Neural progenitor cell (in vitro differentiated cells): ENCODE data around the gene B3GAT2. TPM values are rescaled to one million over a fixed set of nuclear protein-coding genes. Genes with fewer than 3 reads are reported as not detected.

Source experiments
- DNase-seq: peaks from one replicate; pipeline ENCODE4 v3.0.0-alpha.2; 2016; ENCODE audit warnings: low spot score
- H2AFZ ChIP-seq: fragments of 200-600 bp; sonication (generic); replicated peaks from 2 replicates; pipeline ENCODE4 v1.6.1; 2016; ENCODE audit warnings: antibody characterized with exemption
- H3F3A ChIP-seq: fragments of 200-600 bp; sonication (generic); 2 replicates; pipeline ENCODE4 v1.6.1; 2016; ENCODE audit warnings: antibody characterized with exemption, low read depth
- H3K27ac ChIP-seq: fragments of 200-600 bp; sonication (generic); 2 replicates; pipeline ENCODE4 v1.5.1; 2016; ENCODE audit warnings: mild to moderate bottlenecking
- H3K27me3 ChIP-seq: fragments of 200-600 bp; sonication (generic); 2 replicates; pipeline ENCODE4 v1.6.1; 2016; ENCODE audit warnings: mild to moderate bottlenecking, moderate library complexity
- H3K36me3 ChIP-seq: fragments of 200-600 bp; sonication (generic); 2 replicates; pipeline ENCODE4 v1.5.1; 2016
- H3K4me1 ChIP-seq: fragments of 200-600 bp; sonication (generic); 2 replicates; pipeline ENCODE4 v1.6.1; 2016; ENCODE audit warnings: mixed run types
- H3K4me2 ChIP-seq: fragments of 200-600 bp; sonication (generic); 2 replicates; pipeline ENCODE4 v1.6.1; 2016
- H3K4me3 ChIP-seq: fragments of 200-600 bp; sonication (generic); 2 replicates; pipeline ENCODE4 v1.5.1; 2016
- H3K79me2 ChIP-seq: fragments of 200-600 bp; sonication (generic); 2 replicates; pipeline ENCODE4 v1.6.1; 2016; ENCODE audit warnings: low read depth
- H3K9ac ChIP-seq: fragments of 200-600 bp; sonication (generic); 2 replicates; pipeline ENCODE4 v1.6.1; 2016
- H3K9me3 ChIP-seq: fragments of 200-600 bp; sonication (generic); 2 replicates; pipeline ENCODE4 v1.5.1; 2016; ENCODE audit warnings: low read depth
- H4K20me1 ChIP-seq: fragments of 200-600 bp; sonication (generic); 2 replicates; pipeline ENCODE4 v1.6.1; 2016; ENCODE audit warnings: low read depth
- H3K27ac Mint-ChIP-seq: 3 replicates; pipeline ENCODE4 v1.8.0; 2021; ENCODE audit warnings: mixed read lengths
- H3K27me3 Mint-ChIP-seq: 2 replicates; pipeline ENCODE4 v1.8.0; 2022; ENCODE audit warnings: low read depth, mild to moderate bottlenecking, inconsistent platforms, moderate library complexity, mixed read lengths; ENCODE audit not compliant: insufficient read depth
- H3K36me3 Mint-ChIP-seq: 3 replicates; pipeline ENCODE4 v1.8.0; 2021; ENCODE audit warnings: mixed read lengths
- H3K4me1 Mint-ChIP-seq: 3 replicates; pipeline ENCODE4 v1.8.0; 2021; ENCODE audit warnings: mixed read lengths
- H3K4me3 Mint-ChIP-seq: 3 replicates; pipeline ENCODE4 v1.8.0; 2021; ENCODE audit warnings: mild to moderate bottlenecking, moderate library complexity, mixed read lengths
- H3K9me3 Mint-ChIP-seq: 3 replicates; pipeline ENCODE4 v1.8.0; 2020; ENCODE audit warnings: mixed read lengths
- EZH2 ChIP-seq: fragments of 200-600 bp; sonication (generic); IDR thresholded peaks from 2 replicates; pipeline ENCODE4 v1.6.1; 2017; ENCODE audit warnings: antibody characterized with exemption, mild to moderate bottlenecking, moderate library complexity
- EZH2phosphoT487 ChIP-seq: fragments of 200-600 bp; sonication (generic); IDR thresholded peaks from 2 replicates; pipeline ENCODE4 v1.6.1; 2017; ENCODE audit warnings: antibody characterized with exemption
- total RNA-seq: library from RNA; depleted of rRNA; stranded (reverse); fragments of >200 nt; gene quantifications from 2 replicates; pipeline ENCODE4 v1.2.3, GENCODE V29; 2015; ENCODE audit warnings: low replicate concordance
- TF ChIP-seq, protein P1 (sequence below): fragments of 200-600 bp; sonication (generic); IDR thresholded peaks from 2 replicates; pipeline ENCODE4 v1.5.1; 2017; ENCODE audit warnings: antibody characterized with exemption, mild to moderate bottlenecking

Gene B3GAT2
- total RNA-seq, 1 donor from 2014 or later, result 0.71 TPM

GRCh38 chr6:70996106-70996505 is 39.2 kb upstream of the B3GAT2 start:
- Mint-ChIP-seq H3K4me3 (no peak overlapping the region), H3K36me3 (no peaks in the 10 kb centered on the region), H3K27ac (no peak overlapping the region), H3K4me1 (peaks cover 17% of the 10 kb centered on the region), H3K9me3 (peaks cover 5% of the 10 kb centered on the region), H3K27me3 (no peaks in the 10 kb centered on the region)
- Histone ChIP-seq H3K9me3 (no peaks in the 10 kb centered on the region), H3F3A (no peaks in the 10 kb centered on the region), H3K4me3 (no peak overlapping the region), H3K36me3 (no peaks in the 10 kb centered on the region), H4K20me1 (no peaks in the 10 kb centered on the region), H3K9ac (no peak overlapping the region), H3K4me2 (no peak overlapping the region), H3K27me3 (no peaks in the 10 kb centered on the region), H3K4me1 (no peaks in the 10 kb centered on the region), H3K79me2 (no peaks in the 10 kb centered on the region), H2AFZ (no peak overlapping the region), H3K27ac (no peak overlapping the region)
- TF ChIP-seq EZH2phosphoT487, result no peak
- TF ChIP-seq, protein P1, sequence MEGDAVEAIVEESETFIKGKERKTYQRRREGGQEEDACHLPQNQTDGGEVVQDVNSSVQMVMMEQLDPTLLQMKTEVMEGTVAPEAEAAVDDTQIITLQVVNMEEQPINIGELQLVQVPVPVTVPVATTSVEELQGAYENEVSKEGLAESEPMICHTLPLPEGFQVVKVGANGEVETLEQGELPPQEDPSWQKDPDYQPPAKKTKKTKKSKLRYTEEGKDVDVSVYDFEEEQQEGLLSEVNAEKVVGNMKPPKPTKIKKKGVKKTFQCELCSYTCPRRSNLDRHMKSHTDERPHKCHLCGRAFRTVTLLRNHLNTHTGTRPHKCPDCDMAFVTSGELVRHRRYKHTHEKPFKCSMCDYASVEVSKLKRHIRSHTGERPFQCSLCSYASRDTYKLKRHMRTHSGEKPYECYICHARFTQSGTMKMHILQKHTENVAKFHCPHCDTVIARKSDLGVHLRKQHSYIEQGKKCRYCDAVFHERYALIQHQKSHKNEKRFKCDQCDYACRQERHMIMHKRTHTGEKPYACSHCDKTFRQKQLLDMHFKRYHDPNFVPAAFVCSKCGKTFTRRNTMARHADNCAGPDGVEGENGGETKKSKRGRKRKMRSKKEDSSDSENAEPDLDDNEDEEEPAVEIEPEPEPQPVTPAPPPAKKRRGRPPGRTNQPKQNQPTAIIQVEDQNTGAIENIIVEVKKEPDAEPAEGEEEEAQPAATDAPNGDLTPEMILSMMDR, result no peak
- DNase-seq, result no peak

GRCh38 chr6:70995411-70995810 is 38.6 kb upstream of the B3GAT2 start:
- Histone ChIP-seq H3K36me3 (no peaks in the 10 kb centered on the region), H3F3A (no peaks in the 10 kb centered on the region), H3K4me1 (no peaks in the 10 kb centered on the region), H3K9ac (no peak overlapping the region), H4K20me1 (no peaks in the 10 kb centered on the region), H3K79me2 (no peaks in the 10 kb centered on the region), H3K9me3 (no peaks in the 10 kb centered on the region), H2AFZ (no peak overlapping the region), H3K4me3 (no peak overlapping the region), H3K4me2 (no peak overlapping the region), H3K27ac (no peak overlapping the region), H3K27me3 (no peaks in the 10 kb centered on the region)
- TF ChIP-seq, protein P1, result no peak
- TF ChIP-seq EZH2phosphoT487, result no peak
- no peak for TF ChIP-seq EZH2
- H3K27ac Mint-ChIP-seq, result no peak overlapping the region
- DNase-seq, result no peak
- no peak overlapping the region for H3K4me3 Mint-ChIP-seq
- no peaks in the 10 kb centered on the region for H3K27me3 Mint-ChIP-seq
- H3K36me3 Mint-ChIP-seq, result no peaks in the 10 kb centered on the region
- peaks cover 5% of the 10 kb centered on the region for H3K9me3 Mint-ChIP-seq
- H3K4me1 Mint-ChIP-seq, result peaks cover 17% of the 10 kb centered on the region

- no peaks in the 10 kb centered on the region for H3K9me3 Mint-ChIP-seq
- Histone ChIP-seq H2AFZ (no peak overlapping the region), H3K36me3 (no peaks in the 10 kb centered on the region), H3K9ac (no peak overlapping the region), H3K4me3 (no peak overlapping the region), H3K9me3 (no peaks in the 10 kb centered on the region), H3K27ac (no peak overlapping the region), H3K79me2 (no peaks in the 10 kb centered on the region), H3F3A (no peaks in the 10 kb centered on the region), H4K20me1 (no peaks in the 10 kb centered on the region), H3K4me1 (no peaks in the 10 kb centered on the region), H3K4me2 (no peak overlapping the region), H3K27me3 (no peaks in the 10 kb centered on the region)
- no peak for DNase-seq
- peaks cover 3% of the 10 kb centered on the region for H3K4me1 Mint-ChIP-seq
- H3K4me3 Mint-ChIP-seq, result no peak overlapping the region
- H3K36me3 Mint-ChIP-seq, result no peaks in the 10 kb centered on the region
- TF ChIP-seq EZH2 (no peak), EZH2phosphoT487 (no peak)
- TF ChIP-seq, protein P1, result no peak
- H3K27me3 Mint-ChIP-seq, result no peaks in the 10 kb centered on the region
- H3K27ac Mint-ChIP-seq, result no peak overlapping the region
Observed at GRCh38 chr6:70991253-70991652, 34.4 kb upstream of the B3GAT2 start.

DNA sequence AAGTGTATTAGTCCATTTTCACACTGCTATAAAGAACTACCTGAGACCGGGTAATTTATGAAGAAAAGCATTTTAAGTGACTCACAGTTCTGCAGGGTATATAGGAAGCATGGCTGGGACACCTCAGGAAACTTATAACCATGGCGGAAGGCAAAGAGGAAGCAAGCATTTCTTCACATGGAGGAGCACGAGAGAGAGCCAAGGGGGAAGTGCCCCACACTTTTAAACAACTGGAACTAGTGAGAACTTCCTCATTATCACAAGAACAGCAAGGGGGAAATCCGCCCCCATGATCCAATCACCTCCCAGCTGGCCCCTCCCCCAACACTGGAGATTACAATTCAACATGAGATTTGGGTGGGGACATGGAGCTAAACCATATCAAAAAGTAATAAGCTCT is 28.3 kb upstream of the B3GAT2 start:
- Mint-ChIP-seq H3K36me3 (no peaks in the 10 kb centered on the region), H3K4me1 (no peaks in the 10 kb centered on the region), H3K4me3 (no peak overlapping the region), H3K9me3 (no peaks in the 10 kb centered on the region), H3K27me3 (peaks cover 3% of the 10 kb centered on the region), H3K27ac (no peak overlapping the region)
- DNase-seq, result no peak
- no peak overlapping the region for H3K27ac ChIP-seq
- TF ChIP-seq EZH2phosphoT487, result no peak
- H3K79me2 ChIP-seq, result no peaks in the 10 kb centered on the region
- H3K4me3 ChIP-seq, result no peak overlapping the region
- H3K4me1 ChIP-seq, result no peaks in the 10 kb centered on the region
- H3K4me2 ChIP-seq, result no peak overlapping the region
- H3K27me3 ChIP-seq, result no peaks in the 10 kb centered on the region
- H3K9me3 ChIP-seq, result no peaks in the 10 kb centered on the region
- H3K9ac ChIP-seq, result no peak overlapping the region
- no peaks in the 10 kb centered on the region for H3F3A ChIP-seq
- no peaks in the 10 kb centered on the region for H3K36me3 ChIP-seq
- no peaks in the 10 kb centered on the region for H4K20me1 ChIP-seq
- no peak overlapping the region for H2AFZ ChIP-seq
